ENCODE data around the gene IRX3. TPM values are rescaled to one million over a fixed set of nuclear protein-coding genes. Genes with fewer than 3 reads are reported as not detected.

Gene IRX3
- total RNA-seq, 1 donor from 2014 or later: 0.11 TPM

DNA sequence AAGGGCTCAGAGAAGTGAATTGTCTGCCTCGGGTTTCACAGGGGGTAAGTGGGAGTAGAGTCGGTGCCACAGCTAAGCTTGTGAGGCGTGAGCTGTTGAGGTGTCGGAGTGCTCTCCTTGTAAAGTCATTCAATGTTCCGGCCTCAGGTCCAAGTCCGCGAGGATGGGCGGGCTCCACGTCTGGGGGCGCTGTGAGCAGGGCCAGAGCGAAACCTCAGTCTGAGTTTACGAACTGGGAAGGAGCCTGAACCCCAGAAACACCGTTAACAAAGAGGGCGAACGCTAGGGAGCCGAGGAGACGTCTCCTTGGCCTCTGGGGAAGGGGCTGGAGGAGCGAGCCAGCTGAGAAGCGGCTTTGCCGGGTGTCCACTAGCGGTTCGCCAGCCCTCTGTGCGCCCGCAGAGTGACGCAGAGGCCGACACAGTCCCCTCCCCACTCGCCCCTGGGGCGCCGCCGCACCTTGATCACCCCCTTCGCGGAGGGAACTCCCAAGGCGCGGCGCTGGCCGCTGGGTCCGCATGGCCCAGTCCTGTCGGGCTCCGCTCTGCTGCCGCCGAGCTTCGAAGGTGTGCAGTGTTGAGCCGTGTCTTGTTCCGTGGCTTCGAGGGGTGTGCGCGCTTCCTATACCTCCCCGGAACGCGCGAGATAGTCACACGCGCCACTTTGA is 4.9 kb downstream of the IRX3 start:
- Histone ChIP-seq H3K4me1 (peaks cover 14 to 19% of the 10 kb centered on the region in 2 donors), H3K4me3 (peak overlapping the region; percentile 5 to 26), H3K27me3 (peaks cover 18% of the 10 kb centered on the region), H3K36me3 (no peaks in the 10 kb centered on the region), H3K27ac (no peak overlapping the region), H3K9me3 (no peaks in the 10 kb centered on the region)
- TF ChIP-seq, protein P1, sequence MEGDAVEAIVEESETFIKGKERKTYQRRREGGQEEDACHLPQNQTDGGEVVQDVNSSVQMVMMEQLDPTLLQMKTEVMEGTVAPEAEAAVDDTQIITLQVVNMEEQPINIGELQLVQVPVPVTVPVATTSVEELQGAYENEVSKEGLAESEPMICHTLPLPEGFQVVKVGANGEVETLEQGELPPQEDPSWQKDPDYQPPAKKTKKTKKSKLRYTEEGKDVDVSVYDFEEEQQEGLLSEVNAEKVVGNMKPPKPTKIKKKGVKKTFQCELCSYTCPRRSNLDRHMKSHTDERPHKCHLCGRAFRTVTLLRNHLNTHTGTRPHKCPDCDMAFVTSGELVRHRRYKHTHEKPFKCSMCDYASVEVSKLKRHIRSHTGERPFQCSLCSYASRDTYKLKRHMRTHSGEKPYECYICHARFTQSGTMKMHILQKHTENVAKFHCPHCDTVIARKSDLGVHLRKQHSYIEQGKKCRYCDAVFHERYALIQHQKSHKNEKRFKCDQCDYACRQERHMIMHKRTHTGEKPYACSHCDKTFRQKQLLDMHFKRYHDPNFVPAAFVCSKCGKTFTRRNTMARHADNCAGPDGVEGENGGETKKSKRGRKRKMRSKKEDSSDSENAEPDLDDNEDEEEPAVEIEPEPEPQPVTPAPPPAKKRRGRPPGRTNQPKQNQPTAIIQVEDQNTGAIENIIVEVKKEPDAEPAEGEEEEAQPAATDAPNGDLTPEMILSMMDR (IDR thresholded peaks at IDR 0.05): no peak
- DNase-seq (ENCODE audit: low spot score in 2 of 2): no peak
- intact Hi-C loops (cut with DNase I): loop anchor here (10.0 kb wide), 2 partner anchors 507 to 577 kb away; partner anchors contain the start of genes FTO and RPGRIP1L

DNA sequence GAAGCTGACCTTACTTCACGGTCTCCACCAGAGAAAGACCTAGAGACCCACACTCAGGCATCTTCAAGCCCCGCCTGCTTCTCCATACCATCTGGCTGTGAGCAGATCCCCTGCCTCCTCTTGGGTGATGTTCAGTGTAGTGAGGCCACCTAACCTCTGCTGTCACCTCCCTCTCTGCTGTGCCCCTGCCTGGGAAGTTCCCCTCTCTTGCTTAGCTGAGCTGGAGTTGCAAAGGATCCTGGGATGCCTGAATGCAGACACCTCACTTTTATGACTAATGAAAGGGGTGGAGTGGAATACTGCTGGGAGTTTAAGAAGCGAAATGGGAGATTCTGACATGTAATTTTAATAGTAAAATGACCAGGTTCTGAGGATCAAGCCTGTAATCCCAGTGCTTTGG is 5.8 kb downstream of the IRX3 start:
- intact Hi-C loops (cut with DNase I): loop anchor here (10.0 kb wide), 2 partner anchors 506 to 576 kb away; partner anchors contain the start of genes FTO and RPGRIP1L
- TF ChIP-seq, protein P1 (IDR thresholded peaks at IDR 0.05): no peak
- Histone ChIP-seq H3K4me1 (peaks cover 13 to 16% of the 10 kb centered on the region in 2 donors), H3K4me3 (no peak overlapping the region), H3K27me3 (peaks cover 18% of the 10 kb centered on the region), H3K27ac (no peak overlapping the region), H3K9me3 (no peaks in the 10 kb centered on the region), H3K36me3 (no peaks in the 10 kb centered on the region)
- peak in 1 of 2 donors; percentile 34 for DNase-seq (ENCODE audit: low spot score in 2 of 2)

DNA sequence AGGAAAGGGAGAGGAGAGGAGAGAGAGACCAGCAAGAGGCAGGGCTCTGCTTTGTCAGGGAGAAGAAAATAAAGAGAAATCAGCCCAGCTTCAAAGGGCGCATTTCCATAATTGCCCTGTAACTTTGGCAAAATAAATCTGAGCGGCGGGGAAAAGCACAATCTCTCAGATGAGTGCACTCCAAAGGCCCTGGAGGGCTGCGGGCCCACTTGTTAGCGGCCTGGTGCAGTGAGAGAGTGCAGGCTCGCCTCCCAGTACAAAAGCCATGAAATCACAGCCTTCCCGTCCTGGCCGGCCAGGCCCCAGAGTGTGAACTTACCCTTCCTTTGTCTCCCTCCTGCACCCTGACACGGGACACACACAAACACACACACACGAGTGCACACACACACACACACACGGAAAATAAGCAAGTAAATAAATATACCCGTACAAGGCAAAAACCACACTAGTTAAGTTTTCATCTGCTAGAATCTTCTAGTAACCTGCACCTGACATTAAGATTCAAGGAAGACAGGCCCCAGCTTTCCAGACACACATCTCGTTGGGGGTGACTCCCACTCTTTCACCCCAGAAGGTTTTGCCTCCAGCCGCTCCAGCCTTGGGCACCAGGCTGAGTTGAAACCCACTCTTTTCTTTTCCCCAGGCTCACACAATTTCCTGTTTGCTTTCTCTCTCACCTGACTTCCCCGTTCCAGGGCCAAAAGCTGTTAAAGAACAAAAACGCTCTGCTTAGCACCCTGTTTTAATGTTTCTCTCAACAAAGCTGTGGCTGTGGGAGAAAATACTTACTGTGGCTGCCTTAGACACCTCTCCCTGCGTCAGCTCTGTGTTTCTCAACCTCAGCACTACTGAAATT is 8.5 kb downstream of the IRX3 start:
- no peaks in the 10 kb centered on the region for H3K36me3 ChIP-seq
- DNase-seq (ENCODE audit: low spot score in 2 of 2): peak in 1 of 2 donors; percentile 40
- no peak overlapping the region for H3K27ac ChIP-seq
- H3K4me3 ChIP-seq: no peak overlapping the region
- TF ChIP-seq, protein P1 (IDR thresholded peaks at IDR 0.05): no peak
- no peaks in the 10 kb centered on the region for H3K27me3 ChIP-seq
- H3K4me1 ChIP-seq: peaks cover 0 to 7% of the 10 kb centered on the region in 2 donors
- intact Hi-C loops (cut with DNase I): no loop called here
- H3K9me3 ChIP-seq: no peaks in the 10 kb centered on the region

DNA sequence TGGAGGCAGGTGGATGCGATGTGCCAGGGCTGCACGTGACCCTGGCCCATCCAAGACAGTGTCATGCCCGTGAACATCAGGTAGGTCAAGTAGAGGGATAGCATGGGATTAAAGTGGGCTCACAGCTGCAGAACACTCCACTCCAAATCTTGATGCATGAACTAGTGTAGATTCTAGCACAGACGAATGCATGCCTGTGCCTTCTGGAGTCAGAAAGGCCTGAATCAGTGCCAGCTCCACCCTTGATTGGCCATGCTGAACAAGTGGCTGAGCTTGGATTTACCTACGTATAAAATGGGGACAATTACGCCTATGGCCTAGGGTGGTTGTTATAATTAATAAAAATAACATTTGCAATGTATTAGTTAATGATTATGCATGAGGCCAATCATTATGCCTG is 10.6 kb downstream of the IRX3 start:
- Histone ChIP-seq H3K4me1 (no peaks in the 10 kb centered on the region), H3K4me3 (no peak overlapping the region), H3K27me3 (no peaks in the 10 kb centered on the region), H3K36me3 (no peaks in the 10 kb centered on the region), H3K9me3 (no peaks in the 10 kb centered on the region), H3K27ac (no peak overlapping the region)
- DNase-seq (ENCODE audit: low spot score in 2 of 2): peak in 1 of 2 donors; percentile 47
- TF ChIP-seq, protein P1 (IDR thresholded peaks at IDR 0.05): no peak
- intact Hi-C loops (cut with DNase I): no loop called here

DNA sequence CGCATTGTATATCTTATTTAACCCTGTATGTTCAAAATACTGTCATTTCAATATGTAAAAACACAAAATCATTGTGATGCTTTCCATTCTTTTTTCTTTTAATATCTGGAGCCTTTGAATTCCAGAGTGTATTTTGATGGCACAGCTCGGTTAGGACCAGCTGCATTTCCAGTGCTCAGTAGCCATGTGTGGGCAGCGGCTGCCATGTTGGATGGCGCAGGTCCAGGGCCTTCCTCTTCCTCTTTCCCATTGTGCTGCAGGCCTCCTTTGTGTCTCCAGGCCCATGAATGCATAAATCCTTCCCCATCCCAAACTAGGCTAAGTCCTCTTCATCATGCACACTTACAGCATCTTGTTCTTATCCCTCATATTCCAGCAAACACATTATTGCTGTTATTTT is 13.0 kb downstream of the IRX3 start:
- no peak overlapping the region for H3K4me3 ChIP-seq
- H3K9me3 ChIP-seq: no peaks in the 10 kb centered on the region
- H3K36me3 ChIP-seq: no peaks in the 10 kb centered on the region
- TF ChIP-seq, protein P1 (IDR thresholded peaks at IDR 0.05): no peak
- H3K27me3 ChIP-seq: no peaks in the 10 kb centered on the region
- no peaks in the 10 kb centered on the region for H3K4me1 ChIP-seq
- intact Hi-C loops (cut with DNase I): no loop called here
- no peak overlapping the region for H3K27ac ChIP-seq
- DNase-seq (ENCODE audit: low spot score in 2 of 2): peak in 1 of 2 donors; percentile 5
